HepG2 (cell line): ENCODE measurements around the gene ZNF445. TPM values are rescaled to one million over a fixed set of nuclear protein-coding genes. Genes with fewer than 3 reads are reported as not detected.

Source experiments
- ATAC-seq: fragments of 200-7000 bp; cut with Tn5 transposase; 3 replicates; pipeline ENCODE4 v1.9.1; 2020; ENCODE audit warnings: mild to moderate bottlenecking, moderate library complexity
- BruUV-seq: library from RNA; stranded (reverse); fragments of 400-500 nt; replicated peaks from 2 replicates; lab custom pipeline; 2021; lab: Mats Ljungman, UMichigan
- CTCF ChIA-PET: fragments of 300-600 bp; formaldehyde crosslinking; extraction: SDS; loops from one replicate; lab custom pipeline; 2021; ENCODE audit warnings: low total read pairs, inconsistent platforms, low intra/inter-chr PET ratio; lab: Yijun Ruan, JAX
- POLR2A ChIA-PET: fragments of 350-600 bp; sonication (Branson Sonifier 250); formaldehyde crosslinking; loops from one replicate; lab custom pipeline; 2020; ENCODE audit warnings: antibody characterized with exemption, inconsistent platforms; lab: Yijun Ruan, JAX
- DNase-seq: peaks from one replicate; pipeline ENCODE4 v3.0.0-alpha.2; 2015; ENCODE audit warnings: low spot score
- FAIRE-seq: peaks from 3 replicates; lab custom pipeline; 2011; peaks lifted over from hg19 to GRCh38; lab: Jason Lieb, UNC
- H2AFZ ChIP-seq: one replicate; pipeline ENCODE4 v1.6.1; 2011; ENCODE audit warnings: low read length, inconsistent platforms
- H3K27ac ChIP-seq: fragments of 300-600 bp; 3 replicates; pipeline ENCODE4 v1.8.0; 2011; ENCODE audit warnings: mixed run types, mild to moderate bottlenecking, mixed read lengths, low read length, inconsistent platforms; ENCODE audit not compliant: insufficient read depth; ENCODE audit errors: extremely low read length
- H3K27me3 ChIP-seq, 2 experiments: fragments of 200-600 bp in 1 of 2; 2 replicates in 1 of 2; 3 replicates in 1 of 2; pipeline versions ENCODE4 v1.6.0 to v1.8.0; 2011; ENCODE audit warnings: low read length in 2 of 2, mild to moderate bottlenecking in 2 of 2, moderate library complexity in 2 of 2, inconsistent platforms in 1 of 2; ENCODE audit not compliant: insufficient read depth in 2 of 2, control insufficient read depth in 1 of 2
- H3K36me3 ChIP-seq, 2 experiments: fragments of 200-600 bp in 1 of 2; replicated peaks in 1 of 2; 2 replicates in 1 of 2; 3 replicates in 1 of 2; pipeline versions ENCODE4 v1.5.1 to v1.8.0; 2011; ENCODE audit warnings: low read length in 2 of 2, inconsistent platforms in 1 of 2; ENCODE audit not compliant: insufficient read depth in 2 of 2, control insufficient read depth in 1 of 2
- H3K4me1 ChIP-seq: 2 replicates; pipeline ENCODE4 v1.5.1; 2012; ENCODE audit warnings: low read length, inconsistent platforms; ENCODE audit not compliant: insufficient read depth
- H3K4me2 ChIP-seq: 2 replicates; pipeline ENCODE4 v1.6.0; 2011; ENCODE audit warnings: low read depth, low read length, inconsistent platforms
- H3K4me3 ChIP-seq, 3 experiments: fragments of 200-600 bp in 1 of 3; sonication (generic), shearing (Covaris generic) in 1 of 3; replicated peaks in 1 of 3; 2 replicates each; pipeline ENCODE4 v1.5.1; 2011 to 2016; ENCODE audit warnings: low read length in 3 of 3, inconsistent platforms in 2 of 3, low read depth in 2 of 3, mild to moderate bottlenecking in 2 of 3, control low read depth in 1 of 3, mixed read lengths in 1 of 3; ENCODE audit not compliant: insufficient read depth in 1 of 3
- H3K79me2 ChIP-seq: one replicate; pipeline ENCODE4 v1.6.1; 2011; ENCODE audit warnings: low read length, inconsistent platforms; ENCODE audit not compliant: insufficient read depth
- H3K9ac ChIP-seq: 2 replicates; pipeline ENCODE4 v1.6.0; 2011; ENCODE audit warnings: mild to moderate bottlenecking, low read depth, low read length, inconsistent platforms; ENCODE audit not compliant: insufficient read depth
- H3K9me3 ChIP-seq: 2 replicates; pipeline ENCODE4 v1.5.1; 2012; ENCODE audit warnings: mild to moderate bottlenecking, low read length
- H4K20me1 ChIP-seq: 2 replicates; pipeline ENCODE4 v1.6.0; 2011; ENCODE audit warnings: inconsistent platforms, mild to moderate bottlenecking, low read length, moderate library complexity; ENCODE audit not compliant: insufficient read depth
- ARID2 ChIP-seq: sonication (generic); formaldehyde crosslinking; IDR thresholded peaks from 2 replicates; pipeline ENCODE4 v1.8.1; 2022; ENCODE audit warnings: mild to moderate bottlenecking, missing genetic modification reagents, borderline replicate concordance
- BRCA1 ChIP-seq: sonication (generic); formaldehyde crosslinking; IDR thresholded peaks from 2 replicates; pipeline ENCODE4 v1.4.0; 2020; ENCODE audit warnings: missing genetic modification reagents
- GATAD2A ChIP-seq: IDR thresholded peaks from 2 replicates; pipeline ENCODE4 v1.6.1; 2016
- KAT2B ChIP-seq: fragments of 150-350 bp; IDR thresholded peaks from 2 replicates; pipeline ENCODE4 v1.6.1; 2014; ENCODE audit warnings: low read depth, low read length, borderline replicate concordance
- MXD4 ChIP-seq: IDR thresholded peaks from 2 replicates; pipeline ENCODE4 v1.6.1; 2016; ENCODE audit warnings: mild to moderate bottlenecking, missing biosample characterization, missing genetic modification reagents
- NCOA1 ChIP-seq: sonication (generic); formaldehyde crosslinking; IDR thresholded peaks from 2 replicates; pipeline ENCODE4 v1.9.0; 2021; ENCODE audit warnings: missing genetic modification reagents
- NCOA2 ChIP-seq: sonication (generic); formaldehyde crosslinking; IDR thresholded peaks from 2 replicates; pipeline ENCODE4 v1.8.0; 2022; ENCODE audit warnings: inconsistent platforms
- PBX2 ChIP-seq: IDR thresholded peaks from 2 replicates; pipeline ENCODE4 v1.6.1; 2016; ENCODE audit warnings: control low read depth
- SMAD1 ChIP-seq: sonication (generic); formaldehyde crosslinking; IDR thresholded peaks from 2 replicates; pipeline ENCODE4 v1.4.0; 2020; ENCODE audit warnings: missing genetic modification reagents, low read depth, mild to moderate bottlenecking, borderline replicate concordance
- SNAI1 ChIP-seq: sonication (generic); formaldehyde crosslinking; IDR thresholded peaks from 2 replicates; pipeline ENCODE4 v1.5.0; 2020; ENCODE audit warnings: mild to moderate bottlenecking, missing genetic modification reagents, borderline replicate concordance
- TEF ChIP-seq: sonication (generic); formaldehyde crosslinking; IDR thresholded peaks from 2 replicates; pipeline ENCODE4 v1.5.0; 2020; ENCODE audit warnings: missing genetic modification reagents
- TSC22D2 ChIP-seq: sonication (generic); formaldehyde crosslinking; IDR thresholded peaks from 2 replicates; pipeline ENCODE4 v1.5.1; 2020; ENCODE audit warnings: missing genetic modification reagents, mild to moderate bottlenecking, borderline replicate concordance
- ZBED4 ChIP-seq: sonication (generic); formaldehyde crosslinking; IDR thresholded peaks from 2 replicates; pipeline ENCODE4 v1.4.0; 2020; ENCODE audit warnings: missing genetic modification reagents, borderline replicate concordance
- ZNF484 ChIP-seq: sonication (generic); formaldehyde crosslinking; IDR thresholded peaks from 2 replicates; pipeline ENCODE4 v1.5.1; 2020; ENCODE audit warnings: mild to moderate bottlenecking, low read depth, missing genetic modification reagents, borderline replicate concordance
- ZNF615 ChIP-seq: sonication (generic); formaldehyde crosslinking; IDR thresholded peaks from 2 replicates; pipeline ENCODE4 v1.5.0; 2020; ENCODE audit warnings: mild to moderate bottlenecking, missing genetic modification reagents, borderline replicate concordance
- ZNF644 ChIP-seq: IDR thresholded peaks from 2 replicates; pipeline ENCODE4 v1.6.1; 2016; ENCODE audit warnings: low read depth
- ZNF660 ChIP-seq: sonication (generic); formaldehyde crosslinking; IDR thresholded peaks from 2 replicates; pipeline ENCODE4 v1.5.1; 2020; ENCODE audit warnings: mild to moderate bottlenecking, low read depth, missing genetic modification reagents, borderline replicate concordance
- ZNF674 ChIP-seq: sonication (generic); formaldehyde crosslinking; IDR thresholded peaks from 2 replicates; pipeline ENCODE4 v1.5.0; 2020; ENCODE audit warnings: low read depth, mild to moderate bottlenecking, missing genetic modification reagents
- ZNF704 ChIP-seq: sonication (generic); formaldehyde crosslinking; IDR thresholded peaks from 2 replicates; pipeline ENCODE4 v1.8.1; 2023; ENCODE audit warnings: mild to moderate bottlenecking, inconsistent platforms, moderate library complexity, missing genetic modification reagents, borderline replicate concordance
- ZSCAN12 ChIP-seq: sonication (generic); formaldehyde crosslinking; IDR thresholded peaks from 2 replicates; pipeline ENCODE4 v1.9.0; 2021; ENCODE audit warnings: mild to moderate bottlenecking, missing genetic modification reagents
- WGBS: methylation state at CpG from one replicate; pipeline ENCODE4 v1.1.6; 2017; ENCODE audit warnings: low lambda C conversion rate; 5-methylcytosine and 5-hydroxymethylcytosine counted together
- in situ Hi-C: cut with HindIII; loops from 2 replicates; pipeline ENCODE4 v1.10.0; 2017; ENCODE audit warnings: low pct_unique_long_range_greater_than_20kb; ENCODE audit not compliant: extremely low pct_ligation_motif_present
- intact Hi-C: fragments of 100-400 bp; cut with micrococcal nuclease; formaldehyde crosslinking; loops from one replicate; pipeline ENCODE4 v1.10.0; 2022; ENCODE audit not compliant: unreplicated experiment
- polyA plus RNA-seq, 8 experiments: library from polyadenylated mRNA; depleted of rRNA in 3 of 8; stranded (reverse) in 7 of 8; unstranded in 1 of 8; fragments of >200 nt; fragmentation: Illumina TruSeq in 4 of 8; extraction: Trizol in 4 of 8; gene quantifications; 2 replicates each; pipeline versions ENCODE4 v1.2.1 to v1.2.3, GENCODE V29; 2011 to 2016; ENCODE audit warnings: low read depth in 4 of 8, missing spikeins in 1 of 8, mixed read lengths in 1 of 8; ENCODE audit not compliant: insufficient read depth in 1 of 8
- total RNA-seq, 5 experiments: library from RNA; depleted of rRNA; stranded (reverse); fragments of >200 nt; fragmentation: Illumina TruSeq; extraction: Trizol; gene quantifications; 2 replicates each; pipeline ENCODE4 v1.2.3, GENCODE V29; 2016; ENCODE audit warnings: low read depth in 1 of 5

Gene ZNF445
- total and polyA plus RNA-seq, 2 of the 13 experiments (the other 11 are each of a cell fraction or from before 2014, with no cell fraction given): 4.4 to 10.3 TPM

GRCh38 chr3:44430466-44430865, 47.0 kb downstream of the ZNF445 start (continued):
- TF ChIP-seq PBX2 (no peak), NCOA1 (CRISPR knock-in tag) (no peak), ZNF660 (no peak), TEF (CRISPR knock-in tag) (no peak), SNAI1 (no peak), KAT2B (no peak), TSC22D2 (no peak)

GRCh38 chr3:44429459-44429858, 48.0 kb downstream of the ZNF445 start:
- no peaks in the 10 kb centered on the region for H3K36me3 ChIP-seq
- H3K9ac ChIP-seq: no peak overlapping the region
- no peak overlapping the region for H3K4me2 ChIP-seq
- 94% methylated on average over 6 of the region's 6 CpGs for WGBS
- FAIRE-seq (no peak), DNase-seq (no peak), ATAC-seq (no peak)
- no peaks in the 10 kb centered on the region for H3K79me2 ChIP-seq
- no peak overlapping the region for H3K27ac ChIP-seq
- no peak overlapping the region for H3K4me3 ChIP-seq
- BruUV-seq: no TSS peak
- intact Hi-C loops: no loop called here
- H2AFZ ChIP-seq: no peak overlapping the region
- POLR2A ChIA-PET: no interaction called here
- no peaks in the 10 kb centered on the region for H4K20me1 ChIP-seq
- CTCF ChIA-PET: no interaction called here
- in situ Hi-C loops: no loop called here
- H3K9me3 ChIP-seq: no peaks in the 10 kb centered on the region
- no peaks in the 10 kb centered on the region for H3K27me3 ChIP-seq
- H3K4me1 ChIP-seq: peaks cover 20% of the 10 kb centered on the region
- TF ChIP-seq ZNF674 (no peak), SMAD1 (no peak), BRCA1 (CRISPR knock-in tag) (no peak), ZSCAN12 (no peak), ZNF484 (no peak), ZNF644 (CRISPR knock-in tag) (no peak), NCOA2 (CRISPR knock-in tag) (no peak), ZNF615 (CRISPR knock-in tag) (no peak), ZBED4 (CRISPR knock-in tag) (no peak), MXD4 (CRISPR knock-in tag) (no peak), ARID2 (no peak), GATAD2A (CRISPR knock-in tag) (no peak), ZNF704 (no peak)
